Ecto neural progenitor cell (in vitro differentiated cells): ENCODE results near the gene FAM219A.
"Not testable (repeated sequence)": the region's sequence is repeated elsewhere in the genome, so short reads cannot be mapped to it uniquely, and the experiment has no call there.

Source experiments
- DNase-seq: peaks from one replicate; pipeline ENCODE4 v3.0.0-alpha.2; 2018; ENCODE audit warnings: low spot score

FAM219A gene

GRCh38 chr9:34376596-34377403, 81.6 kb downstream of the FAM219A start, which contains the start of gene MYORG:
MYORG (minus strand) TSS chr9:34376898; CDS start chr9:34372943, 3,955 bp downstream.
- DNase-seq = peak; percentile 91

DNA sequence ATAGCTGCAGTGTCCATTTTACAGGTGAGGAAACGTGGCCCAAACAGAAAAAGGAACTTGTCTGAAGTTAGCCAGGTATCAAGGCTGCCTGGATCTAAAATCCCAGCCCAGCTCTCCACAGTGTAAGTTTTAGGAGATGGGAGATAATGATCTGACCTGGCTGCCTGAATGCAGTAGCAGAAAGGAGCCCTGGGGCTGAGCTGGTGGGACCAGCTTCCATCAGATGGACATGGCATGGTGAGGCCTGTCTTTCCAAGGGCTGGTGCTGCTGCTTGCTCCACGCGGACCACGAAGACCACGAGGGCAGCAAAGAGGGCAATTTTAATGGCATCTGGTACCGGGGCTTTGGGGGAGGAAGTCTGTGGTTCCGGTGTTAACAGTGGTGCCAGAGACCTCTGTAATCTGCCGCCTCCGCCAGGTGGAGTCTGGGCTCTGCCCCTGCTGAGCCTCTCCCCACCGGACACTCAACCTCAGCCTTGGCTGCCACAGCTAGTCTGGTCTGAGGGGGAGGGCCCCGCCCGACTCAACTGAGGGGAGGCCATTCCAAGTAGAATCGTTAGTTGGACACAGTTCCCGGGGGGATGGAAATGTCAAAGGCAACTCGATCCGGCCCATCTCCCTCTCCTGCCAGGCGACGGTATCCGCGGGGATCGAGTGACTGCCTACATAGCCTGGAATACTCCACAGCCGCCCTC, 82.3 kb downstream of the FAM219A start:
- no peak for DNase-seq

- DNase-seq = peak; percentile 41
Measured at GRCh38 chr9:34374905-34375552, 83.3 kb downstream of the FAM219A start.

GRCh38 chr9:34374339-34374738, 84.0 kb downstream of the FAM219A start:
- DNase-seq = no peak

GRCh38 chr9:34373749-34374148, 84.6 kb downstream of the FAM219A start:
- no peak for DNase-seq

GRCh38 chr9:34372467-34373011, 85.8 kb downstream of the FAM219A start:
- DNase-seq = no peak

DNA sequence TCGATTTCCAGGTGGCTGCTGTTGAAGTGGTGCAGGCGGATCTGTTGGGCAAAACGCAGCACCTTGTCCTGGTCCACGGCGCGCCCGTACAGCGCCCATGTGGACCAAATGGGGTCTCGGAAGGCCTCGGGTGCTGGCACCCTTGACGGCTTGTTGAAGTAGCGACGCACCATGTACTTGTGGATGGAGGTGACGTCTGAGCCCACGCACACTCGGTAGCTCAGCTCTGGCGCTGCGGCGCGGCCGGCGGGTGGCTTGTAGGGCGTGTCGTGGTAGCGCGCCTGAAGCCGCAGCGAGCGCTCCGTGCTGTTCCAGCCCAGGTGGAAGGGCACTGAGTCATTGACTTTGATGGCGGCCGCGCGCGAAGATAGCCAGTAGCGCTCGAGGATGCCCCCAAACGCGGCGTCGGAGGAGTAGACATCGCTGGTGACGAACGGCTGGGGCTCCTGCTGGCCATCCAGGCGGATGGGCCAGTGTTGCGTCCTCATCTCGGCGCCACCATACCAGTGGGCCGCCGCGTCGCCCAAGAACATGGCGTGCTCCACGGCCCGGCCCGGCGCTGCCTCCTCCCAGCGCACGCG, 86.4 kb downstream of the FAM219A start:
- DNase-seq = no peak

- no peak for DNase-seq
Measured at GRCh38 chr9:34370970-34371880, 87.1 kb downstream of the FAM219A start.

GRCh38 chr9:34370335-34370969, 87.9 kb downstream of the FAM219A start:
- DNase-seq = no peak

- DNase-seq = no peak
Measured at GRCh38 chr9:34369636-34370035, 88.7 kb downstream of the FAM219A start.

GRCh38 chr9:34368796-34369195, 89.6 kb downstream of the FAM219A start:
- DNase-seq = not testable (repeated sequence)

DNA sequence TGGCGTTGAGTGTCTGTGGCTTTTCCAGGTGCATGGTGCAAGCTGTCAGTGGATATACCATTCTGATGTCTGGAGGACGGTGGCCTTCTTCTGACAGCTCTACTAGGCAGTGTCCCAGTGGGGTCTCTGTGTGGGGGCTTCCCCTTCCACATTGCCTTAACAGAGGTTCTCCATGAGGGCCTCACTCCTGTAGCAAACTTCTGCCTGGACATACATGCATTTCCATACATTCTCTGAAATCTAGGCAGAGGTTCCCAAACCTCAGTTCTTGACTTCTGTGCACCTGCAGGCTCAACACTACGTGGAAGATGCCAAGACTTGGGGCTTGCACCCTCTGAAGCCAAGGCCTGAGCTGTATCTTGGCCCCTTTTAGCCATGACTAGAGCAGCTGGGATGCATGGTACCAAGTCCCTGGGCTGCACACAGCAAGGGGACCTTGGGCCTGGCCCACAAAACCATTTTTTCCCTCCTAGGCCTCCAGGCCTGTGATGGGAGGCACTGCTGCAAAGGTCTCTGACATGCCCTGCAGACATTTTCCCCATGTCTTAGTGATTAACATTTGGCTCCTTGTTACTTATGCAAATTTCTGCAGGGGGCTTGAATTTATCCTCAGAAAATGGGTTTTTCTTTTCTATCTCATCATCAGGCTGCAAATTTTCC, 90.5 kb downstream of the FAM219A start:
- DNase-seq = not testable (repeated sequence)

- DNase-seq = no peak
Measured at GRCh38 chr9:34366365-34366764, 92.0 kb downstream of the FAM219A start.

- DNase-seq = no peak
Measured at GRCh38 chr9:34365282-34365681, 93.1 kb downstream of the FAM219A start.

DNA sequence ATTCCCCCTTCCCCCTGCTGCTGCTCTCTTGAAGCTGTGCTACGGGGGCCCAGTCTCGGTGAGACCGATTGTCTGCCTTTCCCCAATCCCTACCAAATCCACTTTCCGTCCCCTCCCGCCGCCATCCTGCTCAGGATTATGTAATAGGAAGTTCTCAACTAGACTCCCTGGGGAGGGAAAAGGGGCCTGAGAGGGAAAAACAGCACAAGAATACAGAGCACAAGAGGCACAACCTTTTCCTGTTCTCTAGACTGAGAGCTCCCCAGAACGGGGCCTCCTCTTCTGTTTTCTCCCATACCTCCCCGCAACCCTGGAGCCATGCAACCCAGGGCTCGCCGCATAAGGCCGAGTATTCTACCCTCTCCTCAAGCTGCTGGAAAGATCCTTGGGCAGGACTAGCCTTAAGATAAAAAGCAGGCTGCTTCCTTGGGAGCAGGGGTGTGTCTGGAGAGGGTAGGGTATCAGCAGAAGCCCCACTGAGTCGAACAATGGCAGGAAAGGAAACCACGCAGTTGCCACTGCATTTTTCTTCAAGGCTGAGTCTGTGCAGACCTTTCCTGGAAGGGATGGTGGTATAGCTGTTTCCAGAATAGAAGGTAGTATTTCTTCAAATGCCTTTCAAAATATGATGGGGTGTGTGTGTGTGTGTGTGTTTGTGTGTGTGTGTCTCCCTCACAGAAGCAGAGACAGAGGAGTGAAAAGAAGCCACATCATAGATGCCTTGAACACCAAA, 94.6 kb downstream of the FAM219A start:
- DNase-seq = peak; percentile 57

DNA sequence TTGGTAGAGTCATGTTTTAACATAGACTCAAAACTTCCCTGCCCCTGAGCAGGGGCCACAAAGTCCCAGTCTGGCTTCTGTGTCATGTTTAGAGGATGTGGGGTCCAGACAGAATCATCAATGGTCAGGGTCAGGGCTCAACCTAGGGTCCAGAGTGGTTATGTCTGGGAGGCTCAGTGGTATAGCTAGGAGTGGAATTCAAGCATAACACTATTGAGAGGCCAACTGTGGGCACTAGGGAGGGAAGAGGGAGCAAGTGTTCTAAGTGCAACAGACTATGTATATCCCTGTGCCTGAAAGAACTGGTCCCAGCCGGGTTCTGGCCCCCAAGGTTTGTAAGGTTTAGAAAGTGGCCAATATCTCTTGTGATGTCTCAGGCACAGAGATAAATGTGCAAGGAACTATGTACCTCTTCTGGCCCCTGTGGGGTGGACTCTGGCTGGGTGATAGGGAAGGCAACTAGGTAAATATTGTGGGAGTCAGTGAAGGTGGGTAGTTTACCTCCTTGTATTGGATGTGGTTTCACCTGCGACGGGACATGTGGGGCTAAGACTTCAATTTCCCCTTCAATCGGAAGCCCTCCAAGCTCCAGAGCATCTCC, 95.7 kb downstream of the FAM219A start:
- DNase-seq = peak; percentile 29

- not testable (repeated sequence) for DNase-seq
Measured at GRCh38 chr9:34352957-34353356, 105.4 kb downstream of the FAM219A start.

- peak; percentile 3 for DNase-seq
Measured at GRCh38 chr9:34352122-34352652, 106.2 kb downstream of the FAM219A start.

DNA sequence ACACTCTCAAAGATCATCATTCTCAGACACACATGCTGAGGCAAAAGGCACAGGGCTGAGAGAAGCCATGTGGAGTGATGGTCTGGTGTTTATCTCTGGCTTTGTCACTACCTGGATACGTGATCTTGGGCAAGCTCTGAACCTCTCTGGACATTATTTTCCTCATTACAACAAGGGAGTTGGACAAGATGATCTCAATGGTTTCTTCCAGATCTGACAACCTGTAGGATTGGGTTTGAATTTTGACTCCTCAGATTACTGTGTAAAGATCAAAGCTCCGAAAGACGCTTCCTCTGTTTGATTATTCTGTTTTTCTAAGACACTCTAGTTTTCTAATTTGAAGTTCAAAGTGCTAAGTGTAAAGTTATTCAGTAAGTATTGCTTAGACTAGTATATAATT, 109.0 kb downstream of the FAM219A start:
- no peak for DNase-seq
